Thyroid gland (tissue), 4 donors: ENCODE results near the gene CNTFR.

ENCODE experiments used
- CTCF ChIP-seq, 6 experiments: fragments of 200-600 bp in 3 of 6; fragments of 450-650 bp in 3 of 6; sonication (generic) in 3 of 6; IDR thresholded peaks; one replicate each; pipeline ENCODE4 v1.5.1; 2016 to 2019; ENCODE audit warnings: antibody characterized with exemption in 6 of 6, mild to moderate bottlenecking in 2 of 6, inconsistent platforms in 1 of 6, moderate library complexity in 1 of 6
- POLR2A ChIP-seq, 2 donors: fragments of 450-650 bp; IDR thresholded peaks; one replicate each; pipeline ENCODE4 v1.6.1; 2017; ENCODE audit warnings: antibody characterized with exemption in 2 of 2, mild to moderate bottlenecking in 2 of 2, moderate library complexity in 1 of 2

- TF ChIP-seq CTCF (IDR thresholded peaks at IDR 0.05) = no peak
- no peak for TF ChIP-seq POLR2A (IDR thresholded peaks at IDR 0.05)
These were observed 35.6 kb upstream of the CNTFR start for GRCh38 chr9:34625186-34625486.
